22Rv1 (cell line): ENCODE results near the gene ATG4B.
"Not testable (repeated sequence)": the region's sequence is repeated elsewhere in the genome, so short reads cannot be mapped to it uniquely, and the experiment has no call there.

Experiments used
- H3K27ac ChIP-seq: fragments of 450-650 bp; 2 replicates; pipeline ENCODE4 v1.5.1; 2017
- ZFX ChIP-seq: fragments of 450-650 bp; IDR thresholded peaks from 2 replicates; pipeline ENCODE4 v1.6.1; 2017; ENCODE audit warnings: antibody characterized with exemption, borderline replicate concordance
- TF ChIP-seq, protein P1 (sequence below): fragments of 450-650 bp; IDR thresholded peaks from 2 replicates; pipeline ENCODE4 v1.5.1; 2017; ENCODE audit warnings: mild to moderate bottlenecking

Gene ATG4B

DNA sequence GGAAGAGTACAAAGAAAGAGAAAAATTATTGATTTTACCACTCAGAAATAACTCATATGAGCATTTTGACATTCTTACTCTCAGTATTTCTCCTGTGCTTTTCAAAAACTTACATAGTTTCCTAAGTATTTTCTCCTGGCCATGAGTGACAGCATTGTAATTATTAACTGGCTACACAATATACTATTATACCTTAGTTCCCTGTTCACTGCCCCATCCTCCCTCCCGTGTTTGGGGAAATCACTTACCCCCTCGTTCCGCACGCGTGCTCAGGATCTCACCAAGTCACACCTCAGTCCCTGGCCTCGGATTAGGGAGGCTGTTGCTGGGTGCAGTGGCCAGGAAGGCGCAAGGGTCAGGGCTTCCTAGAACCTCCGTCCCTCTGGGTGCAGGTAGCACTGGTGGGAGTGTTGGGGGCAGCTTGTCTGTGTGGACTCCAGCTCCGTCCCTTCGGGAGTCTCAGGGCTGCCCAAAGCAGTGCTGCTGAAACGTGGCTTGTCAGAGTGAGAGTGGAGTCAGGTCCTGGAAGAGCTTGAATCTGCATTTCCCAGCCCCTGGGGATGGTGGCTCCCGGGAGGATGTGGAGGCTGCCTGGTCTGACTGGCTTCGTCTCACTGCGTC is 23.2 kb downstream of the ATG4B start:
- H3K27ac ChIP-seq, result no peak overlapping the region
- TF ChIP-seq, protein P1, sequence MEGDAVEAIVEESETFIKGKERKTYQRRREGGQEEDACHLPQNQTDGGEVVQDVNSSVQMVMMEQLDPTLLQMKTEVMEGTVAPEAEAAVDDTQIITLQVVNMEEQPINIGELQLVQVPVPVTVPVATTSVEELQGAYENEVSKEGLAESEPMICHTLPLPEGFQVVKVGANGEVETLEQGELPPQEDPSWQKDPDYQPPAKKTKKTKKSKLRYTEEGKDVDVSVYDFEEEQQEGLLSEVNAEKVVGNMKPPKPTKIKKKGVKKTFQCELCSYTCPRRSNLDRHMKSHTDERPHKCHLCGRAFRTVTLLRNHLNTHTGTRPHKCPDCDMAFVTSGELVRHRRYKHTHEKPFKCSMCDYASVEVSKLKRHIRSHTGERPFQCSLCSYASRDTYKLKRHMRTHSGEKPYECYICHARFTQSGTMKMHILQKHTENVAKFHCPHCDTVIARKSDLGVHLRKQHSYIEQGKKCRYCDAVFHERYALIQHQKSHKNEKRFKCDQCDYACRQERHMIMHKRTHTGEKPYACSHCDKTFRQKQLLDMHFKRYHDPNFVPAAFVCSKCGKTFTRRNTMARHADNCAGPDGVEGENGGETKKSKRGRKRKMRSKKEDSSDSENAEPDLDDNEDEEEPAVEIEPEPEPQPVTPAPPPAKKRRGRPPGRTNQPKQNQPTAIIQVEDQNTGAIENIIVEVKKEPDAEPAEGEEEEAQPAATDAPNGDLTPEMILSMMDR, result no peak
- no peak for TF ChIP-seq ZFX

DNA sequence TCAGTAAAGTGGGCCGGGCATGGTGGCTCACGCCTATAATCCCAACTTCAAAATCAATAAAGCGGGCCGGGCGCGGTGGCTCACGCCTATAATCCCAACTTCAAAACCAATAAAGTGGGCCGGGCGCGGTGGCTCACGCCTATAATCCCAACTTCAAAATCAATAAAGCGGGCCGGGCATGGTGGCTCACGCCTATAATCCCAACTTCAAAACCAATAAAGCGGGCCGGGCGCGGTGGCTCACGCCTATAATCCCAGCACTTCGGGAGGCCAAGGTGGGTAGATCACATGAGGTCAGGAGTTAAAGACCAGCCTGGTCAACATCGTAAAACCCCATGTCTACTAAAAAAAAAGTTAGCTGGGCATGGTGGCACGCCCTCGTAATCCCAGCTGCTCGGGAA is 25.2 kb downstream of the ATG4B start:
- H3K27ac ChIP-seq, result not testable (repeated sequence)

DNA sequence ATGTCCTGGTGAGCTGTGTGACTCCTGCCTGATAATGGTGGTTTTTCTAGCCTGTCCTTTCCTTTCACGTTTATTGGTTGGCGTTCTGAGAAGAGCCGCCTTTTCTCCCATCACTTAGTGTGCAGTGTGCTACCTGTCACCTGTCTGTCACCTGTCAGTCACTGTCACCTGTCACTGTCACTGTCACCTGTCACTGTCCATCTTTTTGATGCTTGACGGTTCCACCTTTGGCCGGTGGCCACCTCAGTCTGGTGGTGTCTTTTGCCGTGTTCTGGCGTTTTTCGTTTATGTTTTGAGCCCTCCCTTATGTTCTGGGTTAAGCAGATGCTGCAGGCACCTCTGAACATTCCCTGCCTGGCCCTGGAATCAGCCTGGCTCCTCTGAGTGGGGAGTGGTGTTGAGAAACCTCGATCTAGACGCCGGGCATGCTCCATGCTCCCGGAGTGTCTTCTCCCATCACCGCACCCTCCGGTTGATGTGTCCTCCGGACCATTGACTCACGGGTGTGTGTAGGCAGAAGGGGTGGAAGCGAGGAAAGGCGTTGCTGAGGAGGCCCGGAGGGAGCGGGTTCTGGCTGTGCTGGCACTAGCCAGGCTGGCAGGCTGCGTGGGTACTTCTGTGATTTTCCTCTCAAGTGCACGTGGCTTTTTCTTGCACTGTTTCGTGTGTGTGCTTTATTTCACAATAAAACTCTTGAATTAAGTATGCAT is 28.4 kb downstream of the ATG4B start:
- TF ChIP-seq, protein P1, result peak; percentile 32; the same call in 1 of the 2 replicates
- no peak for TF ChIP-seq ZFX
- H3K27ac ChIP-seq, result no peak overlapping the region

DNA sequence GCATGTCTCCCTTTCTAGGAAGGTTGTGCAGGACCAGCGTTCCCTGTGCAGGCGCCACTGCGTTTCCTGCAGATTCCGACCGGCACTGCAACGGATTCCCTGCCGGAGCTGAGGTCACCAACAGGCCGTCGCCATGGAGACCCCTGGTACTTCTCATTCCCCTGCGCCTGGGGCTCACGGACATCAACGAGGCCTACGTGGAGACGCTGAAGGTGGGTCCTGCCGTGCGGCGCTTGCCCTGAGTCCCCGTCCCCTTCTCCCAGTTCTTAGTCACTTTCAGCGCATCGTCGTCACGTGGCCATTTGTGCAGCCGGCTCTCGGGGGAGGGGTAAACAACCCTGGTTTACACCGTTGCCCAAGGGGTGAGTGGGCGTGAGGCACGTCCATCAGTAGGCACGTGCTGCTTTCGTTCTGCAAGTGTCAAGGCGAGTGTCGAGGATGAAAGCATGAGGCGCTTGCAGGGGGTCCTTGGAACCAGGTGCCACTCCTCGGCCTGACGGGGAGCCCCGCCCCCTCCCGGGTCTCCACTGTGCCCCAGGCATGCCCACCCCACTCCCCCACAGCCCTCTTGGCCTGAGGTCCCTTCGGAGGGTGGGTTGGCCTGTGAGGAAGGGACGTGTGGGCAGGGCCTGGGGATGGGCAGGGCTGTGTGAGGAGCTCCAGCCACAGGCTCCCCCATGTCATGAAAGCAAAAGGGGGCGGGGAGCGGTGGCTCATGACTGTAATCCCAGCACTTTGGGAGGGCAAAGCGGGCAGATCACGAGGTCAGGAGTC is 29.3 kb downstream of the ATG4B start:
- no peak overlapping the region for H3K27ac ChIP-seq
- TF ChIP-seq ZFX, result no peak
- TF ChIP-seq, protein P1, result no peak

DNA sequence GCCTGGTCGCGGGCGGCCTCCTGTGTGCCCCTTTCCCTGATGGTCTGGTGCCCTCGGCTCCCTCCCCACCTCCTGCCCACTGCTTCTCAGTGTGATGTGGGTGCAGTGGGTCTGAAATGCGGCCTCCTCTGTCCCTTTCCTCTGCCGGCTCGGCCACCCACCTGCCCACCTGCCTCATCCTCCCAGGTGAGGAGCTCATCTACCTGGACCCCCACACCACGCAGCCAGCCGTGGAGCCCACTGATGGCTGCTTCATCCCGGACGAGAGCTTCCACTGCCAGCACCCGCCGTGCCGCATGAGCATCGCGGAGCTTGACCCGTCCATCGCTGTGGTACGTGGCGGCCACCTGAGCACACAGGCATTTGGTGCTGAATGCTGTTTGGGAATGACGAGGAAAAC is 30.9 kb downstream of the ATG4B start:
- TF ChIP-seq, protein P1, result no peak
- no peak for TF ChIP-seq ZFX
- H3K27ac ChIP-seq, result no peak overlapping the region

DNA sequence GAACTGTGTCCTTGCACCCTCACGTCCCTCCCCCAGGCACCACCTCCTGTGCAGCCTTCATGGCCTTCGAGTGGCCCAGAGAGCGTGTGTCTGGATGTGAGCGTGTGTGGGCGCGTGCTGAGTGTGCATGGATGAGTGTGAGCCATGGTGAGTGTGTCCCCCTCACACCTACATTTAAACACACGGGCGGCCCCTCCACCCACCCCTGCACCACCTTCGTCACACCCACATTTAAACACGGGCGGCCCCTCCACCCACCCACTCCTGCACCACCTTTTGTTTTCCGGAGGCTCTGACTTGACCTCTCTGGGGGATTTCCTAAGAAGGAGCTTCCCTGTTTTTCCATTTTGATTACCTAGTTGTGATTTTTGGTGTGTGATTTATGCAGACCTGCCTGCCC is 31.3 kb downstream of the ATG4B start:
- H3K27ac ChIP-seq, result no peak overlapping the region
- no peak for TF ChIP-seq ZFX
- TF ChIP-seq, protein P1, result no peak

DNA sequence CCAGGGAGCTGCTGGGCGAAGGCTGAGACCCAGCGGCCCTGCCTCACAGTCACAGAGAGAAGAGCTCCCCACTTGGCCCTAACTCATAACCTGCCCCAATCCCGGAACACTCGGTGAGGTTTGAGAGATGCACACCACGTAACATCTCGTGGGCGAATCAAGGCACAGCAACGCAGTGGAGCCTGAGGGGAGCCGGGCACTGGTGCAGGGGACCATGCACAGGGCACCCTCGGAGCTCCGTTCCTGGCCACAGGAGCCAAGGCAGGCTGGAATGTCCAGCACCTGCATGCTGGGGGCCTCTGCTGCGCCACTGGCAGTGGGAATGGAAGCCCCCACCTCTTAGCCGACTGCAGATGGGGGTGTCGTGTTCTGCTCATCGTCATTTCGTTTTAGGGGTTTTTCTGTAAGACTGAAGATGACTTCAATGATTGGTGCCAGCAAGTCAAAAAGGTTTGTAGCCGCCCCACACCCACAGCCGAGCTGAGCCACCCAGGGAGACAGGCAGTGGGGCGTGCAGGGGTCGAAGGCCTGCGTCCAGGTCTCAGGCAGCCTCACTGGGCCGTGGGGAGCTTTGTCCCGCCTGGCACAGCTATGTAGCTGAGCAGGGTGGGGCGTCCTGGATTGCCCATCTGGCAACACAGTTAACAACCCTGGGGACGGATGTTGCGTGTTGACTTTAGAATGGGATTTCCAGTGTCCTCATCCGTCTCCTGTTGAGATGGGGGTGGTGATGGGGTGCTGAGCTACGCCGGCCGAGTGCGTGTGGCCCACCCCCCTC is 33.0 kb downstream of the ATG4B start:
- no peak overlapping the region for H3K27ac ChIP-seq
- TF ChIP-seq, protein P1, result no peak
- TF ChIP-seq ZFX, result no peak
